ENCODE data around the gene E2F3.

DNA sequence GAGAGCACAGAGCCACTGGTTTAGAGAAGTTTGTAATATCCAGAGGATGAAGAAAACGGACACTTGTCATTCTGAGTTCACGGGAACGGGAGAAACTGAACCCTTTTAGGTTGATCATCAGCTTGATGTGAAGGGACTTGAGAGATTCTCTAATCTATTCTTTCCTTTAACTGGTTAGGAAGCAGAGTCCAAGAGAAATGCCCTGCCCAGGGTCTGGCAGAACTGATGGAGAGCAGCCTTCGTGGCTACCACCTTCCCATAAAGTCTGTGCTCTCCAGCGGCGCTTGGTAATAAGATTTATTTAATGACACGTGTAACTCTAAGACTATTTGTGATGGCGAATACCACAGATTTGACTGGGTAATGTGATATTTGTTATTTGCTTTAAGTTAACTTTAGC, 36.0 kb downstream of the E2F3 start:
- no peak for TF ChIP-seq EZH2 (IDR thresholded peaks at IDR 0.05; ENCODE audit: low read length, missing control alignments)
- TF ChIP-seq, protein P1, sequence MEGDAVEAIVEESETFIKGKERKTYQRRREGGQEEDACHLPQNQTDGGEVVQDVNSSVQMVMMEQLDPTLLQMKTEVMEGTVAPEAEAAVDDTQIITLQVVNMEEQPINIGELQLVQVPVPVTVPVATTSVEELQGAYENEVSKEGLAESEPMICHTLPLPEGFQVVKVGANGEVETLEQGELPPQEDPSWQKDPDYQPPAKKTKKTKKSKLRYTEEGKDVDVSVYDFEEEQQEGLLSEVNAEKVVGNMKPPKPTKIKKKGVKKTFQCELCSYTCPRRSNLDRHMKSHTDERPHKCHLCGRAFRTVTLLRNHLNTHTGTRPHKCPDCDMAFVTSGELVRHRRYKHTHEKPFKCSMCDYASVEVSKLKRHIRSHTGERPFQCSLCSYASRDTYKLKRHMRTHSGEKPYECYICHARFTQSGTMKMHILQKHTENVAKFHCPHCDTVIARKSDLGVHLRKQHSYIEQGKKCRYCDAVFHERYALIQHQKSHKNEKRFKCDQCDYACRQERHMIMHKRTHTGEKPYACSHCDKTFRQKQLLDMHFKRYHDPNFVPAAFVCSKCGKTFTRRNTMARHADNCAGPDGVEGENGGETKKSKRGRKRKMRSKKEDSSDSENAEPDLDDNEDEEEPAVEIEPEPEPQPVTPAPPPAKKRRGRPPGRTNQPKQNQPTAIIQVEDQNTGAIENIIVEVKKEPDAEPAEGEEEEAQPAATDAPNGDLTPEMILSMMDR (conservative IDR thresholded peaks at IDR 0.05 in 1 of 2, IDR thresholded peaks at IDR 0.05 in 1 of 2; ENCODE audit: low read depth in 1 of 2, low read length in 2 of 2): no peak
